Adrenal gland (tissue), 5 donors: ENCODE measurements around the gene SEC14L5.

Experiments used
- POLR2A ChIP-seq, 2 donors: fragments of 450-650 bp; IDR thresholded peaks; one replicate each; pipeline ENCODE4 v1.6.1; 2017; ENCODE audit warnings: antibody characterized with exemption in 2 of 2, mild to moderate bottlenecking in 2 of 2, moderate library complexity in 1 of 2
- TF ChIP-seq, protein P1 (sequence below), 6 experiments: fragments of 450-650 bp in 4 of 6; fragments of 200-600 bp in 2 of 6; sonication (generic) in 1 of 6; IDR thresholded peaks; 1 replicate in 5 of 6; 2 replicates in 1 of 6; pipeline versions ENCODE4 v1.5.1 to v1.8.0; 2016 to 2021; ENCODE audit warnings: antibody characterized with exemption in 6 of 6, mild to moderate bottlenecking in 2 of 6, moderate library complexity in 1 of 6
- donor health status: DM: no; HTN: no; CAD: no.

GRCh38 chr16:5034167-5034523 is 76.0 kb downstream of the SEC14L5 start:
- TF ChIP-seq, protein P1, sequence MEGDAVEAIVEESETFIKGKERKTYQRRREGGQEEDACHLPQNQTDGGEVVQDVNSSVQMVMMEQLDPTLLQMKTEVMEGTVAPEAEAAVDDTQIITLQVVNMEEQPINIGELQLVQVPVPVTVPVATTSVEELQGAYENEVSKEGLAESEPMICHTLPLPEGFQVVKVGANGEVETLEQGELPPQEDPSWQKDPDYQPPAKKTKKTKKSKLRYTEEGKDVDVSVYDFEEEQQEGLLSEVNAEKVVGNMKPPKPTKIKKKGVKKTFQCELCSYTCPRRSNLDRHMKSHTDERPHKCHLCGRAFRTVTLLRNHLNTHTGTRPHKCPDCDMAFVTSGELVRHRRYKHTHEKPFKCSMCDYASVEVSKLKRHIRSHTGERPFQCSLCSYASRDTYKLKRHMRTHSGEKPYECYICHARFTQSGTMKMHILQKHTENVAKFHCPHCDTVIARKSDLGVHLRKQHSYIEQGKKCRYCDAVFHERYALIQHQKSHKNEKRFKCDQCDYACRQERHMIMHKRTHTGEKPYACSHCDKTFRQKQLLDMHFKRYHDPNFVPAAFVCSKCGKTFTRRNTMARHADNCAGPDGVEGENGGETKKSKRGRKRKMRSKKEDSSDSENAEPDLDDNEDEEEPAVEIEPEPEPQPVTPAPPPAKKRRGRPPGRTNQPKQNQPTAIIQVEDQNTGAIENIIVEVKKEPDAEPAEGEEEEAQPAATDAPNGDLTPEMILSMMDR (IDR thresholded peaks at IDR 0.05) = no peak
- no peak for TF ChIP-seq POLR2A (IDR thresholded peaks at IDR 0.05)
